AG10803 (cell line): ENCODE results near the gene INTS7.
"Not testable (repeated sequence)": the region's sequence is repeated elsewhere in the genome, so short reads cannot be mapped to it uniquely, and the experiment has no call there.

ENCODE experiments used
- DNase-seq: peaks from one replicate; pipeline ENCODE4 v3.0.0; 2010; ENCODE audit warnings: low read depth
- H3K4me3 ChIP-seq: 2 replicates; pipeline ENCODE4 v1.5.1; 2011; ENCODE audit warnings: mild to moderate bottlenecking, low read length, control low read depth
- TF ChIP-seq, protein P1 (sequence below): conservative IDR thresholded peaks from 2 replicates; pipeline ENCODE4 v1.5.1; 2011; ENCODE audit warnings: mild to moderate bottlenecking, low read length, control low read depth, inconsistent platforms

Gene INTS7

DNA sequence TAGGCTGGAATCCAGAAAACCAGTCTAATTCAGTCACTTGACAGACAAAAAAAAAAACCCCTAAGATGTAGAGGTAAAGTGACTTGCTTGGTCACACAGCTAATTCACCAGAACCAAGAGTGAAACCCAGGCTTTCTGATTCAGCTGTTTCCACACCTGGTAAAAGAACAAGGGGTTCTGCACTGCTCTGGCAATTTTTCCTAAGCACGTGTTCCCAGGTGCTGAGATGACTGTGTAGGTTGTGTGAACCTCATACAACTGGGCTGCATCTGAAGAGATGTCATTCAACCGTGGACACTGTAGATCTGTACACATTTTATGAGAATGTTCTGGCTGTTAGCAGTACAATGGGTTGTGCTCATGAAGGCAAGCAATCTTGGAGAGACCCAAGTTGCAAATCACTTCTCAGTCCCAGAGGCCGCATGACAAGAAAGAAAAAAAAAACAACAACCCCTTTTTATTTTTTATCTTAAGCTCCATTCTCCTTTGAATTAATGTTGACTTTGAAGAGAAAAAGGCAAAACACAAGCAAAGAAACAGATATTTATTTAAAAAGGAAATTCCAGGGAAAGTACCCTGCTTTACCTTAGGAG lies 95.4 kb downstream of the INTS7 start:
- no peak for DNase-seq
- TF ChIP-seq, protein P1, sequence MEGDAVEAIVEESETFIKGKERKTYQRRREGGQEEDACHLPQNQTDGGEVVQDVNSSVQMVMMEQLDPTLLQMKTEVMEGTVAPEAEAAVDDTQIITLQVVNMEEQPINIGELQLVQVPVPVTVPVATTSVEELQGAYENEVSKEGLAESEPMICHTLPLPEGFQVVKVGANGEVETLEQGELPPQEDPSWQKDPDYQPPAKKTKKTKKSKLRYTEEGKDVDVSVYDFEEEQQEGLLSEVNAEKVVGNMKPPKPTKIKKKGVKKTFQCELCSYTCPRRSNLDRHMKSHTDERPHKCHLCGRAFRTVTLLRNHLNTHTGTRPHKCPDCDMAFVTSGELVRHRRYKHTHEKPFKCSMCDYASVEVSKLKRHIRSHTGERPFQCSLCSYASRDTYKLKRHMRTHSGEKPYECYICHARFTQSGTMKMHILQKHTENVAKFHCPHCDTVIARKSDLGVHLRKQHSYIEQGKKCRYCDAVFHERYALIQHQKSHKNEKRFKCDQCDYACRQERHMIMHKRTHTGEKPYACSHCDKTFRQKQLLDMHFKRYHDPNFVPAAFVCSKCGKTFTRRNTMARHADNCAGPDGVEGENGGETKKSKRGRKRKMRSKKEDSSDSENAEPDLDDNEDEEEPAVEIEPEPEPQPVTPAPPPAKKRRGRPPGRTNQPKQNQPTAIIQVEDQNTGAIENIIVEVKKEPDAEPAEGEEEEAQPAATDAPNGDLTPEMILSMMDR: no peak
- no peak overlapping the region for H3K4me3 ChIP-seq

DNA sequence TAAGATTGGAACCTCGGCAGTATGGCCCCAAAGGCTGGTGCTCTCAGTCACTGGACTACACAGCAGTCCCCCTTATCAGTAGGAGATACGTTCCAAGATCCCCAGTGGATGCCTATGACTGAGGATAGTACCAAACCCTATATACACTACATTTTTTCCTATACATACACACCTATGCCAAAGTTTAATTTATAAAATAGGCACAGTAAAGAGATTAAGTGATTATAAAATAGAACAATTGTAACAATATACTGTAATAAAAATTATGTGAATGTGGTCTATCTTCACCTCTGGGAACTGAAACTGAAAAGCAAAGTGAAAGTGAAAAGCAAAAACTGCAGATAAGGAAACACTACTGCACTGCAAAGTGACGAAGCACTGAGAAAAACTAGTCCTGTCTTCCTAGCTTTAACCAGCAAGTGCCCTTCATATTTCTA lies 96.8 kb downstream of the INTS7 start:
- DNase-seq: no peak
- no peak overlapping the region for H3K4me3 ChIP-seq
- TF ChIP-seq, protein P1: no peak

DNA sequence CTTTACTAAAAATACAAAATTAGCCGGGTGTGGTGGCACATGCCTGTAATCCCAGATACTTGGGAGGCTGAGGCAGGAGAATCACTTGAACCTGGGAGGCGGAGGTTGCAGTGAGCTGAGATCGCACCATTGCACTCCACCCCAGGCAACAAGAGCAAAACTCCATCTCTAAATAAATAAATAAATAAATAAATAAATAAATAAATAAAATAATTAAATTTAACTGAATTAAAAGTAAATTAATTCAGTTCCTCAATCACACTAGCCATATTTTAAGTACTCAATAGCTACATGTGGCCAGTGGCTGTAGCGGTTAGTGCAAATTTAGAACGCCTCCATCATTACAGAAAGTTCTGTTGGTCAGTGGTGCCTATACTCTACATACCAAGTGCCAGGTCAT lies 97.9 kb downstream of the INTS7 start:
- H3K4me3 ChIP-seq, DNase-seq: not testable (repeated sequence)

DNA sequence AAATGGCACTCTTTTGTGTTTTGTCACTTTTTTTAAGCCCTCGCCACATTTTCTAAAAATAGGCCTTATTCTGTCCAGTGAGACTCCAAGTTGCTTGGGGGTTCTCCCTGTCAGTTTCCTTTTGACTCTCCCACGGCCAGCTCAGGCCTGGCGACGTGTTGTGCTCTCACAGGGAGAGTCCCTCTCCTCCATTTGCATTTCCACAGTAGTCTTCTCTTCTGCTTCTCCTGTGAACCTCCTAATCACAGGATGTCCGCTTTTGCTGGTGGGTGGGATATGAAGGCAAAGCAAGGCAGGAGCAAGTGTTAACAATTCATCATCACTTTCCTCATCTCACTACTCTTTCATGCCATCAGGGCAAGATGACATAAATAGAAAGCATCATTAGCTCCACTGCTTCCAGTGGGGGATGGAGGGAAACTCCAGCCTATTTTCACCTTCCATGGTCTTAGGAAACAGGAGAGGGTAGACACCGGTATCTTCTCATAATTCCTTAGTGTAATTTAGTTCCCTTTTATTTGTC lies 99.8 kb downstream of the INTS7 start:
- H3K4me3 ChIP-seq: no peak overlapping the region
- TF ChIP-seq, protein P1: no peak
- DNase-seq: no peak

DNA sequence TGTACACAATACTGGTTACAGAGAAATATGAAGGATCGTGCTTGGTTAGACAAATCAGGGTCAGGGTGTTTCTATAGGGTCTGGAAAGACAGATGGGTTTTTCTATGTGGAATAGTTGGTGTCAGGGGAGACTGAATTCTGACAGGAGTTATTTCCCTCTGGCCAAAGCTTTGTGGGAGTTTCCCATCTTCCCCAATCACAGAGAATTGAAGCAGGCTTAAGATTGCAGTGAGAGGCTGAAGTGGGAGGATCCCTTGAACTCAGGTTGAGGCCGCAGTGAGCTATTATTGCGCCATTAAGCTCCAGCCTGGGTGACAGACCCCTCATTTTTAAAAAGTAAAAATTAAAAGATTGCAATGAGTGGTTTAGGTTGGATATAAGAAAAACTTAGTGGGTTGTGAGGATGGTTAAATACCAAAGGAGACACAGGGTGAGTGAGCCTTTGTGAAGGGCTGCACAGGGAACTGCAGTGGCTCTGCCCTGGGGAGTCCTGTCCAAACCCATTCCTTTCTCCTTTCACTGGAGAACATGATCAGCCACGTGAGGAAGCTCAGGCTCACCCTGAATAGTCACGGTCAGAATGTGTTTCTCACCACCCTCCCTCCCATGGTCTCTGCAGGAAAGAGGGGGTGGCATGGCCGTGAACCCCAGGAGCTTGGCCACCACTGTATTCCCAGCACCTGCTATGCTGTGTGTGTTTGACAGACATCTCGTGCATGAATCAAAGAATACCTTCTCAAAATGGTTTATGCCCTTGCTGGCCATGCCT lies 101.2 kb downstream of the INTS7 start:
- DNase-seq: no peak
- no peak overlapping the region for H3K4me3 ChIP-seq
- TF ChIP-seq, protein P1: no peak

DNA sequence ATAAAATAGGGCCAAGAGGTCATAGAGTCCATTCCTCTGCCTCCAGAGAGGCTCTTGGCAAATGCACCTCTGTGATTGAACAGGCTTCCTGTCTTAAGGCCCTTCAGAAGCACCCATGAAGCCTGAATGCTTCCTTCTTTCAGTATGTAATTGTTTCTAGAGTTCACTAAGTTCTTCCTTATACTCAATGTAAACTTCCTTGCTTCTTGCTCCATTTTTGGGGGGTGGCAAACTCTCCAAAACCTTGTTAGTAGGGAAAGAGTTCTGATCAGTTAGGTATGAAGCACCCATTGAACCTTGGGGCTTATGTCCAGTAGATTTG lies 102.5 kb downstream of the INTS7 start:
- TF ChIP-seq, protein P1: no peak
- no peak for DNase-seq
- H3K4me3 ChIP-seq: no peak overlapping the region

DNA sequence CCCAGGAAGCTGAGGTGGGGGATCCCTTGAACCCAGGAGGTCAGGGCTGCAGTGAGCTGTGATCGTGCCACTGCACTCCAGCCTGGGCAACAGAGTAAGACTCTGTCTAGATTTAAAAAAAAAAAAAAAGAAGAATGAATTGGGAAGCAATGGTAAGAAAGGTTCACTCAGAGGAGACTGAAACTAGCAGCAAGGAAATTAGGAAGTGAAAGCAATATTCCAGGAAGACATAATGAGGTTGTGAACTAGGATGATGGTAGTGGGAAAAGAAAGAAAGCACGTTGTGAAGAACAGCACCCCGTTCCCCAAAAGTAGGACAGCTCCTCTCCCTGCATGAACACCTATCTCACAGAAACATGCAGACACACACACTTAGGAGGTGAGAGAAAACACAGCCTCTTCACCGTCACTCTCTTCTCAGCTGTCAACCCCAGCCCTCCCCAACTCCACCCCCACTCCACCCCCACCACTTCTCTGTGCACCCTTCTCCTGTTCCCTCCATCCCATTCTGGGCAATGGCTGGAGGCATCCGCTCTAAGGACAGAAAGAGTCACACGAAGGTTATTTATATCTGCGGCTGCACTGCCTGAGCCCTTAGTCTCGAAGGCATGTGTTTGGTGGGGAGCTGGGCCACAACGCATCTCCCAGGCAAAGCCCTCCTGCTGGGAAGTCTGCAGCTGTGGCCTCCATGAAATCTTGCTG lies 103.0 kb downstream of the INTS7 start:
- no peak for DNase-seq
- TF ChIP-seq, protein P1: no peak

More for the DNA sequence above, 103.0 kb downstream of the INTS7 start:
- H3K4me3 ChIP-seq: no peak overlapping the region
